Adrenal gland (tissue), 5 donors: ENCODE results near the gene GPR83.

ENCODE experiments used
- POLR2A ChIP-seq, 2 donors: fragments of 450-650 bp; IDR thresholded peaks; one replicate each; pipeline ENCODE4 v1.6.1; 2017; ENCODE audit warnings: antibody characterized with exemption in 2 of 2, mild to moderate bottlenecking in 2 of 2, moderate library complexity in 1 of 2
- TF ChIP-seq, protein P1 (sequence below), 6 experiments: fragments of 450-650 bp in 4 of 6; fragments of 200-600 bp in 2 of 6; sonication (generic) in 1 of 6; IDR thresholded peaks; 1 replicate in 5 of 6; 2 replicates in 1 of 6; pipeline versions ENCODE4 v1.5.1 to v1.8.0; 2016 to 2021; ENCODE audit warnings: antibody characterized with exemption in 6 of 6, mild to moderate bottlenecking in 2 of 6, moderate library complexity in 1 of 6
- donor health status: DM: no; HTN: no; CAD: no.

DNA sequence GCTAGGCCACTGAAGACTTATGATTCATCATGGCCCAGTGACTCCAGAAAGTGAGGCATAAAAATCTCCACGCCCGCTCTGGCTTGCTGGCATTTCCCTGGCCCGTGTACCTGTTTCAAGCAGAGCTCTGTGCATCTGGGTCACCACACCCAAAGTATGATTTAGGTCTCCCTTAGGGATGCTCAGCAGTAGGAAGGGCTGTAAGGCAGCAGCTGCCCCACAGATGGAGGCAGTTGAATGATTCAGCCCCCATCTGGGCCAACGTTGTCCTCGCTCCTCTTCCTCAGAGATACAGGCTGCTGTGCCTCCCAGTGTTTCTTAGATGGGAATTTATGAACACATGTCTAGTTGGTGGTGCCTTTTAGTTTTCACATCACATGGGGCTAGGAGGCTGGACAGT, 21.6 kb downstream of the GPR83 start:
- TF ChIP-seq, protein P1, sequence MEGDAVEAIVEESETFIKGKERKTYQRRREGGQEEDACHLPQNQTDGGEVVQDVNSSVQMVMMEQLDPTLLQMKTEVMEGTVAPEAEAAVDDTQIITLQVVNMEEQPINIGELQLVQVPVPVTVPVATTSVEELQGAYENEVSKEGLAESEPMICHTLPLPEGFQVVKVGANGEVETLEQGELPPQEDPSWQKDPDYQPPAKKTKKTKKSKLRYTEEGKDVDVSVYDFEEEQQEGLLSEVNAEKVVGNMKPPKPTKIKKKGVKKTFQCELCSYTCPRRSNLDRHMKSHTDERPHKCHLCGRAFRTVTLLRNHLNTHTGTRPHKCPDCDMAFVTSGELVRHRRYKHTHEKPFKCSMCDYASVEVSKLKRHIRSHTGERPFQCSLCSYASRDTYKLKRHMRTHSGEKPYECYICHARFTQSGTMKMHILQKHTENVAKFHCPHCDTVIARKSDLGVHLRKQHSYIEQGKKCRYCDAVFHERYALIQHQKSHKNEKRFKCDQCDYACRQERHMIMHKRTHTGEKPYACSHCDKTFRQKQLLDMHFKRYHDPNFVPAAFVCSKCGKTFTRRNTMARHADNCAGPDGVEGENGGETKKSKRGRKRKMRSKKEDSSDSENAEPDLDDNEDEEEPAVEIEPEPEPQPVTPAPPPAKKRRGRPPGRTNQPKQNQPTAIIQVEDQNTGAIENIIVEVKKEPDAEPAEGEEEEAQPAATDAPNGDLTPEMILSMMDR (IDR thresholded peaks at IDR 0.05), result no peak
- no peak for TF ChIP-seq POLR2A (IDR thresholded peaks at IDR 0.05)
